Activated CD4-positive, CD25-positive, alpha-beta regulatory T cell (primary cell): ENCODE measurements around the gene THEM4.
"Not testable (repeated sequence)": the region's sequence is repeated elsewhere in the genome, so short reads cannot be mapped to it uniquely, and the experiment has no call there.

Experiments
- DNase-seq, 4 experiments: peaks; one replicate each; lab custom pipeline; 2025; lab: John Stamatoyannopoulos, UW

The THEM4 gene

DNA sequence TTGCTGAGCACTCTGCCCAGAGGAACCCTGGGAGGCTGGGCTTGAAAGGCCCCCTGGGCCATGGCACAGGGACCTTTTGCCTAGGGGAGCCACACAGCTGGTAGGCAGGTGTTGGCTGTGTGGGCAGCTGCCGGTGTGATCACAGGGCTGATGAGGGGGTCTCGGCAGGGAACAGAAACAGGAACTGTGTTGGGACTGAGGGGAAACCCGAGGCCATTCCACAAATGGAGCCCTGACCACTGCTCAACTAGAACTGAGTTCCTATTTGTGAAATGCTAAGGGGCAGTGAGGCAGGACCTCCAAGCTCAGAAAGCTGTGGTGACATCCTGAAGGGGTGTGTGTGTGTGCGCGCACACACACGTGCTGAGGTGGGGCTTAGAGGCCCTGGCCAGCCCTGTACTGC is 49.4 kb downstream of the THEM4 start:
- no peak for DNase-seq

DNA sequence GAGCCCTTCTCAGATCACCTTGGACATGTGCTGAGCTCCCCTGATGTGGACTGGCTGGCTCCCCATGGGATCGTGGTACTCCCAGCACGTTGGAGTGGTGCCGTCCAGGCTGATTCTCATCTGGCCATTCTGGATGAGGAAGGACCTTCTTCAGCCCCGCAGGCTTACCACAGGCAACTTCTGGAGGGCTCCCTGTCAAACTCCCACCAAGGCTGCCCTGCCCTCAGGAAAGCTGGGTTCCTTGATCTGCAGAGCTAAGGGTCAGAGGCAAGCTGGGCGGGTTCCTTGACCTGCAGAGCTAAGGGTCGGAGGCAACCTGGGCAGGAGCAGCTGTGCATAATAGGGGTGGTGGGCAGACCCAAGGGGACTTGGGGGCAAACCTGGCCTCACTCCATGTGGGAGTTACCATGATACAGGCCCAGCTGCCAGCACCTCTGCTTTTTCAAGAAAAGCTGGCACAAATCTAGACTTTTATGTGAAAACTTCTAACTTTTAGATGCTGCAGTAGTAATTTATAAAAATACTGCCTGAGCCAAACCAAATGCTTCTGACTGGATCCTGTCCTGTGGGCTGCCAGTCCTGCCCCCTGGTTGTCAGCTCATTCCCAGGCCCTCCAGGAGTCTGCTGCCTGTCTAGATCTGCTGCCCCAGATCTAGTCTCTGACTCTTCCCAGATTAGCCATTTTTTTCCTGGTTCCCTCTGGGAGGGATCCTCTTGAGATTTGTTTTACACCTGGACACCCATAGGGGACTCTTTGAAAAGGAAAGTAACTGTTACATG is 50.2 kb downstream of the THEM4 start:
- DNase-seq = no peak

DNA sequence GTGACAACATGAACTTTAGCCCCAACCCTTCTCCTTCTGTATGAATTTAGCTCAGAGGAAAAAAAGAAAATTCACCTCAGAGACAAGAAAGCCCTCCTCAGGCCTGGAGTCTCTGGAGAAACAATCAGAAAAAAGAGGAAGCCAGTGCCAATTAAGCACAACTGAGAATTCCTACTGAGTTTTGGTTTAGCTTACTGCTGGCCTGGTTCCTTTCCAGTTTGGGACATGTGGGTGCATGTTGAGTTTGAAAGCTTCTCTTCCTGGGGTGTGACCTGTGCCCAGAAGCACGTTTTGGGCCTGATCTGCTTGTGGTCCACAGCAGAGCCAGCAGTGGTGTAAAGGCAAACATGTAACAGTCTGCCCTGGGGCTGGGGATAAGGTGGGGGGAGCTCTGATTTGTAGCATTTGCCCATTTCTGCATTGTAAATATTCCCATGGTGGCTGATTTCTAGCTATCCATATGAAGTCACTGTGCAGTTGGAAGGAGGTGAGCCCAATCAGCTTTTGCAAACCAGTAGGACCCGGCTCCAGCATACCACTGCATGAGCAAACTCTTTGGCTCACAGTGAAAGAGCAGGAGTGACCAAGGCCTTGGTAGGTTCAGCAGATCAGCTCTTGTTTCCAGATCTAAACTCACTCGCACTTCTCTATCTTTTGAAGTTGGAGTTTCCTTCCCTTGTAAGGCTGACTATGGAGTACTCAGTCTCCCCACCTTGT is 51.1 kb downstream of the THEM4 start:
- no peak for DNase-seq

GRCh38 chr1:151855933-151856332 is 53.4 kb downstream of the THEM4 start:
- no peak for DNase-seq

DNA sequence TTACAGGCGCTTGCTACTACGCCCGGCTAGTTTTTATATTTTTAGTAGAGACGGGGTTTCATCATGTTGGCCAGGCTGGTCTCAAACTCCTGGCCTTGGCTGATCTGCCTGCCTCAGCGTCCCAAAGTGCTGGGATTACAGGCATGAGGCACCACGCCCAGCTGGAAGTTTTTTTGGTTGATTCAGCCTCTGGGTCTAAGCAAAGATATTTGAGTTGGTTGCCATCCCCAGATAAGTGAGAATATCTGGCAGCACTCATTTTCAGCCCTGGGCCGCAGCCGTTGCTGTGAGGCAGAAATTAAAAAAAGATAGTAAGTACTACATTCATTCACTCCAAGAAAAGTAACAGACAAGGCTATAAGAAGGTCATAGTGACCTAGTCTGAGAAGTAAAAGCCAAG is 53.8 kb downstream of the THEM4 start:
- not testable (repeated sequence) for DNase-seq

GRCh38 chr1:151854658-151855057 is 54.7 kb downstream of the THEM4 start:
- DNase-seq = no peak

- no peak for DNase-seq
These were observed 55.8 kb downstream of the THEM4 start, which contains the start of gene THEM5 for GRCh38 chr1:151853411-151853943. TSS of gene THEM5 (minus strand) at chr1:151853712. CDS start at chr1:151853565, 147 bp downstream.

- DNase-seq = no peak
These were observed 56.6 kb downstream of the THEM4 start for GRCh38 chr1:151852733-151853132.

DNA sequence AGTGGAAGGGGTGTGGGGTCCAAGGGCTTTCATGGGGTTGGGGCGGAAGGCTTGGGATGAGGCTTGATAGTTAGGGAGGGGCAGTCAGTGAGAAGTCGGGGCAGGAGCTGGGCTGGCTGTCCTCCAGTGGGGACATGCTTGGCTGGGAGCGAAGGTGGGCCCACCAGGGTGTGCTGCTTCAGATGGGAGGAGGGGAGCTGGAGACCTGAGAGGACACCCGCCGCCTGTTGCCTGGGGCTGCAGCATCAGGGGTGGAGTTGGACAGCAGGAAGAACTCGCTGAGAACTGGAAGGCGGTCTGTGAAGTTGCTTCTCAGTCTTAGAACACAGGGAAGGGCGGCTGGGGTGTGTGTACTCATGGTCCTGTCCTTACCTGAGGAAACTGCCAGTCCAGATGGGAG is 57.4 kb downstream of the THEM4 start:
- DNase-seq = no peak

- no peak for DNase-seq
These were observed 59.4 kb downstream of the THEM4 start for GRCh38 chr1:151849871-151850270.

DNA sequence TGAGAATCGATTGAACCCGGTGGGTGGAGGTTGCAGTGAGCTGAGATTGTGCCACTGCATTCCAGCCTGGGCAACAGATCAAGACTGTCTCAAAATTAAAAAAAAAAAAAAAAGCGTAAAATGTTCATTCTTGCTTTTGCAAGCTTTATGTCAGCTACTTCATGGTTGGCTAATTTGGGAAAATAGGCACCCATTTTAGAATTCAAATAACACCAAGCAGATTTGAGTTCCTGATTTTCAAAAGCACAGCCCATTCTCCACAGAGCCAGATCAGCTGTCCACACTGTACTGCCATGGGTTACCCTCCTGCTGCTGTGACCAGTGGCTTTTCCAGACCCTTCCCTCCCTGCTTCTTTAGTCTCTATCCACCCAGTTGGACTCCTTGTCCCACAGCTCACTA is 60.2 kb downstream of the THEM4 start:
- DNase-seq = no peak

DNA sequence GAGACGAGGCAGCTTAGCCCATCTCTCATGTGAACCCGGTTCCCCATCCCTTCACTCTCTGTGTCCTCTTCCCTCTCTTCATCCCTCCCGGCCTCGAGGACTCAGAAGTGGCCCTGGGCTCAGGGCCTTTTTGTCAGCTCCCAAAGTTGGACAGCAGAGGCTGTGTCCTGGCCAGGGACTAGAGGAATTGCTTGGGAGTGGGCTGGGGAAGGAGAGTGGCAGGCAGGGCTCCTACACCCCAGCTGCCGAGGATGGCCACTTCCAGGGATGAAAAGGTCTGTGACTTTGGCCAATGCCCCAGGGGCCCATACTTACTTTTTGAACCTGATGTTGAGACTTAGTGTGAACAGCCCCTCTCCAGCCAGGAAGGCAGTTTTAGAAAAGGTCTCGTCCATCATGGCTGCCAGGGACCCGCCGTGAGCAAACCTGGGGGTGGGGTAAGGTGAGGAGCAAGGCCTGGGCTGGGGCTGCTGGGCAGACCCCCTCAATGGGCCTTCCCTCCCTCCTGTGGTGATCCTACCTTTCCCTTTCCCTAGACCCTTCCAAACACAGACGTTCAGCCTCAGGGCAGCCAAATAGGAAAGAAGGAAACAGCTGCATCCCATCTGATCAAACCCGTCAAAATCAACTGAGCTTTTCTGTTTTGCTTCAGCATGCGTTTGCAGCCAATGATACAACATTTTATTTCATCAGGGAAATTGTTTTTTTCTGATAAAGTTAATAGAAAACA is 61.3 kb downstream of the THEM4 start:
- no peak for DNase-seq

DNA sequence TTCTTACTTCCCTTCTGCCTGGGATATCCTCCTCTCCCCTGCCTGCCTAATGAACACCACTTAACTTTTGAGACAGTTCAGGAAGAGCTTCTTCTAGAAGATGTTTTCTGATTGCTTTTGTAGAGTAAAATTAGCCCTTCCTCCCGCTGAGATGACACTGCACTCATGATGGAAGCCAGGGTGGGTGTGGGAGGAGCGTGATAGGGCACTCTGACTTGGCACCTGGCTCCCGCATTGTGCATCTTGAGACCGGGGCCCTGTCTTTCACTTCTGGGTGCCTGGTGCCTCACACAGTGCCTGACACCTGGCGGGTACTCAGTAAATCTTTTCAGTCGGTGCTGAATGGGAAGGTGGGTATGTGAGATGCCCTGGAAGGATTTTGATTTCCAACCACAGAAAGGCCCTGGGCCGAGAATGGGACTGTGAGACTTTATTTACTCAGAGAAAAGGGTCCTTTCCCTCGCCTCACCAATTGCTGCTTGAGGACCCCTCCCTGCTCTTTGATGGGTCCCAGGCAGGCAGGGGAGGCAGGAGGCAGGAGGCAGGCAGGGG is 62.5 kb downstream of the THEM4 start:
- no peak for DNase-seq

DNA sequence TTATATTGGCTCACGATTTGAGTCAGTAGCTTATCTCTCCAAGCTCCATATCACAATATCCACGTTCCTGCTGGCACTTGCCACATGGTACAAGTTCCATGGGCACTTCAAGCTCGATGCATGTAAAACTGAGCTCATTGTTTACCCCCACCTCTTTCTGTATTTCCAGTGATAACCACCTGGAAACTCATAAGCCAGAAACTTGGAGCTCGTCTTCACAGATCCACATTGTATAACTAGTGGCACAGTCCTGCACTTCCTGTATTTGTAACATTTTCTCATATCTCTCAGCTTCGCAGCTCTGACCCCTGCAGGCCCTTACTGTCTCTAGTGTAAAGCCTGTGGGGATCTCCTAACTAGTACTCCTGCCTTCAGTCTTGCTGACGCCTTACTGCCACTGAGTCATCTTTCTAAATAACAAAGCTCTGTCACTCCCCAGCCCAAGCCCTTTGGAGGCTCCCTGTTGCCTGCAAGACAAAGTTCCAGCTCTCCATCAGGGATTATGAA is 63.2 kb downstream of the THEM4 start:
- no peak for DNase-seq

DNA sequence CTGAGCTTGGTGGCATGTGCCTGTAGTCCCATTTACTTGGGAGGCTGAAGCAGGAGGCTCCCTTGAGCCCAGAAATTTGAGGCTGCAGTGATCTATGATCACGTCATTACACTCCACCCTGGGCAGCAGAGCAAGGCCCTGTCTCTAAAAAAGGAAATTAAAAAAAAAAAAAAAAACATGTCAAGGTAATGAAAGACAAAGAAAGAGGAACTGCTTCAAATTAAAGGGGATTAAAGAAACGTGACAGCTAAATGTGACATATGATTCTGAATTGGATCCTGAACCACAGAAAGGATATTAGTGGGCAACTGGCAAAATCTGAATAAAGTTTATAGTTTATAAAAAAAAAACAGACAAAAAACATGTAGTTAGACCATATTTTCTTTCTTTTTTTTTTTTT is 65.9 kb downstream of the THEM4 start:
- DNase-seq = no peak

GRCh38 chr1:151841141-151841540 is 68.2 kb downstream of the THEM4 start:
- no peak for DNase-seq

DNA sequence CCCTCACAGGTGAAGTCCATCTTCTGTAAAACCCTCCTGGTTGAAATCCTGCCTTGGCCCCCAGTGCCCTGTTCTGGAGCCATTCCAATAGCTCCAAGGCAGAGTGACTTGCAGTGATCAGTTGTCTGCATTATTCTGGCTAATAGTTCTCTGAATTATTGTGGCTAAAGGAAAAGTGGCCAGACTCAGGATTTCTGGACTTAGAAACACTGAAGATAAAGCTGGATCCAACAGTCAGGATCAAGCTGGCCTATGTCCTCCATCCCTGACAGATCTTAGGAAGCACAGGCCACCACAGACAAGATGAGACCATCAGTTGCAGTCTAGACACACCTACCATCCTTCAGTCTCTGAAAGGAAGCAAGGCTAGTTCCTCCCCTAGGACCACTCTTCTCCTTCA is 68.9 kb downstream of the THEM4 start:
- DNase-seq = no peak

- peak; percentile 27 to 51 (median 46) for DNase-seq
These were observed 69.6 kb downstream of the THEM4 start, which contains the start of gene C2CD4D for GRCh38 chr1:151839457-151840403. TSS of gene C2CD4D (minus strand) at chr1:151839820. CDS start at chr1:151838989, 831 bp downstream.

DNA sequence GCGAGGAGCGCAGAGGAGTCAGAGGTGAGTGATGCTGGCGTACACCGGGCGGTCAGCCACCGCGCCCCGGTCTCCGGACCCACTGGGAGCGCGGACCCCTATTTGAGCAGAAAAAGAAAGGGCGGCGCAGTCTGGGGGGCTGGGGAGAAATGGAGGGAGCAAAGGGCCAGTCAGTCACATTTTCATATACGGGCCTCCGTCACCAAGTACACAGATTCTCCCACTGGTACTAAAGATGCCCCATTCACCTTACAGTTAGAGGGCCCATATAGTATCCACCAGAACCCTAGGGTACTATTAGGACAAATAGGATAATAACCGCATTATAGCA is 70.3 kb downstream of the THEM4 start:
- DNase-seq = no peak

GRCh38 chr1:151838222-151839081 is 70.9 kb downstream of the THEM4 start:
- no peak for DNase-seq
